Activated naive CD8-positive, alpha-beta T cell treated with anti-CD3 and anti-CD28 coated beads, Interleukin-2, amount 50 U/mL, for 16 hours (primary cell): ENCODE data around the gene SLC6A13.
A peak's percentile ranks its signal among the peaks of the same experiment; 100 is the strongest.
"Not testable (repeated sequence)": the region's sequence is repeated elsewhere in the genome, so short reads cannot be mapped to it uniquely, and the experiment has no call there.

Experiments
- DNase-seq: peaks from one replicate; pipeline ENCODE4 v3.0.0-alpha.2; 2020; ENCODE audit warnings: low read depth, low spot score

Gene SLC6A13

GRCh38 chr12:233615-233968, 29.0 kb downstream of the SLC6A13 start:
- DNase-seq, result no peak

GRCh38 chr12:232731-233614, 29.7 kb downstream of the SLC6A13 start:
- no peak for DNase-seq

GRCh38 chr12:230925-231671, 31.5 kb downstream of the SLC6A13 start:
- no peak for DNase-seq

GRCh38 chr12:229441-230191, 33.0 kb downstream of the SLC6A13 start:
- no peak for DNase-seq

GRCh38 chr12:228846-229200, 33.8 kb downstream of the SLC6A13 start:
- DNase-seq, result no peak

GRCh38 chr12:227923-228845, 34.5 kb downstream of the SLC6A13 start:
- no peak for DNase-seq

GRCh38 chr12:227286-227915, 35.2 kb downstream of the SLC6A13 start:
- no peak for DNase-seq

GRCh38 chr12:226401-226800, 36.2 kb downstream of the SLC6A13 start:
- no peak for DNase-seq

- DNase-seq, result no peak
Measured at GRCh38 chr12:225012-225411, 37.6 kb downstream of the SLC6A13 start.

- no peak for DNase-seq
Measured at GRCh38 chr12:224330-224729, 38.3 kb downstream of the SLC6A13 start.

GRCh38 chr12:223841-224240, 38.8 kb downstream of the SLC6A13 start:
- no peak for DNase-seq

GRCh38 chr12:221736-222135, 40.9 kb downstream of the SLC6A13 start:
- DNase-seq, result no peak

GRCh38 chr12:220946-221550, 41.6 kb downstream of the SLC6A13 start:
- no peak for DNase-seq

- DNase-seq, result no peak
Measured at GRCh38 chr12:220491-220890, 42.1 kb downstream of the SLC6A13 start.

GRCh38 chr12:219891-220352, 42.7 kb downstream of the SLC6A13 start:
- DNase-seq, result peak; percentile 9

- no peak for DNase-seq
Measured at GRCh38 chr12:218728-219590, 43.7 kb downstream of the SLC6A13 start.

GRCh38 chr12:218221-218620, 44.4 kb downstream of the SLC6A13 start:
- DNase-seq, result no peak

GRCh38 chr12:217029-217428, 45.6 kb downstream of the SLC6A13 start:
- DNase-seq, result not testable (repeated sequence)

- no peak for DNase-seq
Measured at GRCh38 chr12:215116-215515, 47.5 kb downstream of the SLC6A13 start.
